Ureter (tissue), 1 donor: Measurements from ENCODE around the gene FMO2. TPM values are rescaled to one million over a fixed set of nuclear protein-coding genes. Genes with fewer than 3 reads are reported as not detected.
"Not testable (repeated sequence)": the region's sequence is repeated elsewhere in the genome, so short reads cannot be mapped to it uniquely, and the experiment has no call there.

Experiments used
- DNase-seq: peaks from one replicate; pipeline ENCODE4 v3.0.0-alpha.2; 2020; ENCODE audit warnings: low spot score
- total RNA-seq: library from RNA; stranded (reverse); gene quantifications from one replicate; pipeline ENCODE4 v1.2.4, GENCODE V29; 2023
- donor health status: DM: yes; HTN: yes; CAD: no.

FMO2 gene
- total RNA-seq, 1 donor from 2014 or later: 6.7 TPM

- no peak for DNase-seq
These were observed 34.4 kb downstream of the FMO2 start for GRCh38 chr1:171219346-171220080.

DNA sequence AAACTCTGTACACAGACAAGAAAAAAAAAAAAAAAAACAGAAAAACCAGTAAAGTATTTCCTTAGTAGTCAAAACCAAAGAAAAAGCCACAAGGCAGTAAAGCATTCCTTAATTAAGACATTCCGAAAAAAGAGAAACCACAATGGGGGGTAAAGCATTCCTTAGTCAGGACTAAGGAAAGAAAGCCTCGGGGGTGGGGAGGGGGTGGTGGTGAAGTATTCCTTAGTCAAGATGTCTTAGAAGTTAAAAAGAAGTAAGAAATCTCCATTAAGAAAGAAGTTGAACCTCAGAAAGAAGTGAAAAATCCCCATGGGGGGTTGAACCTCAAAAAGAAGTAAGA is 35.0 kb downstream of the FMO2 start:
- no peak for DNase-seq

GRCh38 chr1:171220581-171221054 is 35.5 kb downstream of the FMO2 start:
- DNase-seq: no peak

DNA sequence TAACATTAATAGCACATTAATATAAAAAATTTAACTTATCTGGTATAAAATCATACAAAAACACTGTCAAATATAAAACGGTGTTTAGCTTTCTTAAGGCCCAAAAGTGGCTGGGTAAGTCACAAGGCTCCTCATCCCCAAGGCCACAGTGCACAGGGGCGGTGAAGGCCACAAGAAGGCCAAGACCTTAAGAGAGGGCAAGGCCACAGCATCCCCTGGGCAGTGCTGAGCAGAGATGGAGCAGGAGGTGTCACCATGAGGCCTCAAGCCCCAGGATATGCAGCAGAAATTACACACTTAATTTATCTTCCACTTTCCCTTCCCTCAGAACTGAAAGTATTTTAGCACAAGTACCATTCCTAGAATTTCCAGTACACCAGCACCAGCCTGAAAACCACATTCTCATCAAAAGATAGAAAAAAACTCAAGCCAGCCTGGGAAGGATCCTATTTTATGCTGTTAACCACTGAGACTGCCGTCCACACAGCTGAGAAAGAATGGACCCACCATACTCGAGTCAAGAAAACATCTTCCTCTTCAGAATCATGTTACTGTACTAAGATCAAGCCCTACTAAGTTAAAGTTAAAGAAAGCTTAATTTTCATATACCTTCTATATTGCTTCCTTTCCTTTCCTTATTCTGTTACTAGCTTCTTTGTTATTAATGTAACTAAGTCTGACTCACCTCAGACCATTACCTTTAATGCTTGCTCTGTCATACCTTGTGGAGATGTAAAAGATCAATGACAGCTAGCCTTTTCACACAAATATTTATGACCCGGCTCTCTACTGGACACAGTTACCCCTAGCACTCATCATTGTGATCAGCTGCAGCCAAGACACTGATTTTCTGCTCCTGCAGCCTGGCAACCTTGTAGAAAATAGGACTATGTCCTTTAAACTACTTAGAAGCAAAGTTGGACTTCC is 36.8 kb downstream of the FMO2 start:
- DNase-seq: no peak

- no peak for DNase-seq
These were observed 37.8 kb downstream of the FMO2 start for GRCh38 chr1:171222936-171223335.

- not testable (repeated sequence) for DNase-seq
These were observed 39.2 kb downstream of the FMO2 start for GRCh38 chr1:171224257-171224656.

- peak; percentile 63 for DNase-seq
These were observed 41.8 kb downstream of the FMO2 start for GRCh38 chr1:171226747-171227370.

DNA sequence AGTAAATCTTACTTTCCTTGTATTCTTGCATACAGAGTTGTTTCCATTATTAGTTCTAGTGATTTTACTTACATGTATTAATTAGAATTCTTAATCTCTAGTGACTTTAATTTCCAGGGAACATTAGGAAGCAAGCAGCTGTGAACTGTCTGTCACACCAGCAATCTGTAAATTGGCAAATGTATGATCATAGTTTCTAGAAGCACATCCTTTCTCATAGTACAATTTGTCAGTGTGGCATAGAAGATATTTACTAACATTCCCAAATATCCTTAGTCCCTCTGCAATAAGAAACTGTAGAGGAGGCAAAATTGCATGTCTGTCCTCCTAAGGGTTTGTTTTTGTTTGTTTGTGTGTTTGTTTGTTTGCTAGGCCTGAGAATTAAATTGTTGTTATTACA is 46.2 kb downstream of the FMO2 start:
- DNase-seq: no peak

DNA sequence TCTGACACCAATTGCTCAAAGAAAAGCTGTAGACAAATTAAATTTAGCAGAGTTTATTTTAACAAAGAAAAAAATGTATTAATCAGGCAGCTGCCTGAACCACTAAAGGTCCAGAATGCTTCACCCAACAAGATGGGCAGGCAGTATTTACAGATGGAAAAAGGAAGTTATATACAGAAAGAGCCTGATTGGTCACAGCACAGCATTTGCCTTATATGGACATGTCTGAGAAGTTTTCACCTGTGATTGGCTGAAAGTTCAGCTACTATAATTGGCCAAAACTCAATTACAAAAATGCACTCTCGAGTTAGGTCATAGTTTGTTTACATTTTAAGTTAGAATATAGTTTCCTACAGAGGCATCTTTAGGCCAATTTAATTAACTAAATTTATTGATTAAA is 48.1 kb downstream of the FMO2 start:
- DNase-seq: no peak

DNA sequence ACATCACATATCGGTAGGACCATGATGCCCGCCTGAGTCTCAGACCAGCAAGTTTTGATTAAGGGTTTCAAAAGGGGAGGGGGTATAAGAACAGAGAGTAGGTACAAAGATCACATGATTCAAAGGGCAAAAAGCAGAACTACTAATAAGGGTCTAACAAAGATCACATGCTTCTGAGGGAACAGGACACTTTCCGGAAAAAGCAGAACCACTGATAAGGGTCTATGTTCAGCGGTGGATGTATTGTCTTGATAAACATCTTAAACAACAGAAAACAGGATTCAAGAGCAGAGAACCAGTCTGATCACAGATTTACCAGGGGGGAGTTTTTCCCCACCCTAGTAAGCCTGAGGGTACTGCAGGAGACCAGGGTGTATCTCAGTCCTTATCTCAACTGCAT is 51.1 kb downstream of the FMO2 start:
- not testable (repeated sequence) for DNase-seq

DNA sequence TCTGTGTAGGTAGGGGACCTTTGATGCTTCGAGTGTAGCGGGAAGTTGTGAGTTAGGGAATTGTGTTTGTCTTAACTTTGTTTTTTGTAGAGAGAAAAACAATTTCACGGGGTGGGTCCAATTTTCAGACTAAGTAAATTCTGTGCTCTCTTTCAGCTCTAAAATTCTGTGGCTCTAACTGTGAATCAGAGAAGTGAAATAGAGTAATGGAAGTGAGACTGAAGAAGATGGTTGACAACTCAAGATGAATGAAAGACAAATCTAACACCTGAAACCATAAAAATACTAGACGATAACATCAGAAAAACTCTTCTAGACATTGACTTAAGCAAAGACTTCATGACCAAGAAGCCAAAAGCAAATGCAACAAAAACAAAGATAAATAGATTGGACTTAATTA is 58.8 kb downstream of the FMO2 start:
- no peak for DNase-seq

GRCh38 chr1:171245458-171246064 is 60.5 kb downstream of the FMO2 start:
- no peak for DNase-seq

GRCh38 chr1:171247501-171247900 is 62.4 kb downstream of the FMO2 start:
- no peak for DNase-seq

DNA sequence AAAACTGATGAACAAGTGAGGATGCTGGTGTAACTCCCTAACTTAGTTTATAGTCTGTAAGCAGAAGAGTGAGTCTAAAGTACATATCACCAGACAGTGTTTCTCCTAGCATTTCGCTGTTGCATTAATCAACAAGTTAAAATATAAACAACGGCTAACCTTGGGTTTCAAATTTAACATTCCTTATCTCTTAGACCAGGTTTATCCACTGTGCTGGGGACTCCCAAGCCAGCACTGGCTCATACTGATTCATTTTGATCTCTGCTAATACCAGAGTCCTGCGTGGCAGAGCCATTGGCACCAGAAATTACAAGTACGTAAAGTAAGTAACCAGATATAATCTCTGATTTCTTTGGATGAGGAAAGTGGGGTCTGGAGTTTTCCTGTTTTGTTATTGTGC is 63.2 kb downstream of the FMO2 start, which contains the start of gene FMO1:
TSS of gene FMO1 (plus strand) at position 193 of the 400 bp plus-strand sequence. CDS start 9,594 bp downstream, outside the sequence.
- no peak for DNase-seq

DNA sequence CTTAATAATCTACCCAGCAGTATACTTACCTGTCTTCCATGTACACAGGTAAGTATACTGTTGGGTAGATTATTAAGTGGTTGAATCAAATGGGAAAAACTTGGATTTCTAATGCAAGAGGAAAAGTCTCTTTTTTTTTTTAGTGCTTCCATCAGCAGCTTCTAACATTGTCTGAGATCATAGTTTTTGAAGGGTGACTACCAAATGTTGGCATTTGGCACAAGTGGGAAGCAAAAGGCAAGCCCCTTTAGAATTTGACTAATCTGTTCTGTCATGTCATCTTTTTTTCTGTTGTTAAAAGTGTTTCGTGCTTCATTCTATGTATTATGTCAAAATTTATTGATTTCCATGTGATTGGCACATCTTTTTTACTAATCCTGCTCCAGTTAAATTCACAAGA is 63.7 kb downstream of the FMO2 start:
- no peak for DNase-seq

DNA sequence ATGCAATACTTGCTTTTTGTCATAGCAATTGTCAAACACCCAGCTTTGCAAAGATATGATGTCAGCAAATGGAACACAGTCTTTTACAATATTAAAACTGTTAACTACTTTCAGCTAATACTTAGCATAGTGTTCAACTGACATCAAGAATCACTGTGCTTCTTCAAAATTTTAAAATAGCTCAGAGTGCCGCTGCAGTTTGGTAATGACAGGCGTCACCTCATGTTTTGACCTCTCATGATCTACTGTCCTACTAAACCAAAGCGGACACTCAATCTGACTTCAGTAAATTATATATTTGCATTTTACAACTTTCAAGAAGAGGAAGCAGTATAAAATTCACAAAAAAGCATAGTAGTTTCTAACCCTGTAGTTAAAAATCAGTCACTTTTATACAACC is 65.2 kb downstream of the FMO2 start:
- no peak for DNase-seq

DNA sequence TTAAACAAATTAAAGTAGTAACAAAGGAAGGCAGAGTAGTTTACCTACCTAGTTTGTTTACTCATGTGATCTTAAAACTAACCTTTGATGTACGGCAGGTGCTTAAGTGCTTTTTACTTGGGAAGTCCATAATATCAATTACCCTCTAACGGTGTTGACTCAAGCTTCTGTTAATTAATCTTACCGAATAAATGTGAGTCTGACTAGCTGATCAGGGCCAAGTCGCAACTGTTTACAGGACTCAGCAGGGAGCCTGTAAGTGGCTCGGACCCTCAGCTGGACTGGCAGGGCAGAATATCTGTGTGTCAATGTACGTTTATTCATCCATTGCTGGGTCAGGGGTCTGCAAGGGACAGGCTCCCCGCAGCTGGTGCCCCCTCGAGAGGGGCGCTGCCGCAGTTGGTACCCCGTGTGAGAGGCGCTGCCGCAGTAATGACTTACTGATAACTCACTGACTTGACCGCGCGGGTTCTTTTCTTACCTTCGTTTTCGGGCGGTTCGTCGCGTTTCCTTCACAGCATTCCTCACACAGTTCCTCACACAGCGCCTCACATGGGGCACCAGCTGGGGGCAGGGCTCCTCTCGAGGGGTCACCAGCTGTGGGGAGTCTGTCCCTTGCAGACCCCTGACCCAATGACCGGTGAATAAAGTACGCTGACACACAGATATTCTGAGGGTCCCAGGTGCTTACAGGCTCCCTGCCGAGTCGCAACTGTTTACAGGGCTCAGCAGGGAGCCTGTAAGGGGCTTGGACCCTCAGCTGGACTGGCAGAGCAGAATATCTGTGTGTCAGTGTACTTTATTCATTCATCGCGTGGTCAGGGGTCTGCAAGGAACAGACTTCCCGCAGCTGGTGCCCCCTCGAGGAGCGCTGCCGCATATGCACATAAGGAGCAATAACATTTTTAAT is 66.2 kb downstream of the FMO2 start:
- DNase-seq: no peak

DNA sequence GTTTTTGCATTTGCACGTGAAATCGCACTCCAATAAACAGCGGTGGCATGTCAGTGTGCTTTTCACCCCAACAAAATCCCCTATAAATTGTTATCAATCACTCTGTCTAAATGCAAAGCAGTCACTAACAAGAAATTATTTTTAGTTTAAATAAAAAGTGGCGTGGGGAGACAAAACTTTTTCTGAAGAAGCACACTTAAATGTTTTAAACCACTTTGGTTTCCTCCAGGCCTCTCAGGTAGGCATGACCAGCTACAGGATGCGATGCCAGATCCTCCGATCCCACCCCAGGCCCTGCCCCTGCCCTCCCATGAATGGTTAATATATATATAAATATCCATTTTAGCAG is 66.8 kb downstream of the FMO2 start:
- DNase-seq: no peak

GRCh38 chr1:171252482-171252881 is 67.4 kb downstream of the FMO2 start:
- DNase-seq: no peak

DNA sequence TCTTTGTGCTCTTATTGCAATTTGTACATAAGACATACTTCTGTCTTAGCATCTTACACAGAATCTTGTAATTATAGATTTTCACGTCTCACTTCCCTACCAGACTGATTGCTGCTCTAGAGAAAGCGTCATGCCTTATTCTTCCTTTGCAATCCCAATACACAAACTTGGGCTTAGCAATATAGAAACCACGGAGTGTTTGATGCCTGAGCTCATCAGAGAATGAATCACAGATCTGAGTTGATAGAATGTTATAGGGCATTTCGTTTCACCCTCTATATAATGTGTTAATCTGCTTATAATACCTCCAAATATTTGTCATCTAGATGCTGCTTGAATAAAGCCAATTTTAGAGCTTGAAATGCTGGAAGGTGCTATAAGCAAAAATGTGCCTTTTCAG is 69.8 kb downstream of the FMO2 start:
- DNase-seq: no peak
